Keratinocyte (primary cell): ENCODE data around the gene PPIC.

ENCODE experiments used
- EZH2 ChIP-seq: IDR thresholded peaks from one replicate; pipeline ENCODE4 v1.6.1; 2012; ENCODE audit warnings: inconsistent platforms, mild to moderate bottlenecking, low read length, moderate library complexity
- TF ChIP-seq, protein P1 (sequence below), 3 experiments: IDR thresholded peaks in 1 of 3; conservative IDR thresholded peaks in 1 of 3; optimal IDR thresholded peaks in 1 of 3; 2 replicates in 2 of 3; 3 replicates in 1 of 3; pipeline versions ENCODE3 to v1.5.1; 2011; ENCODE audit warnings: low read length in 3 of 3, mild to moderate bottlenecking in 3 of 3, moderate library complexity in 2 of 3, control low read depth in 1 of 3, inconsistent platforms in 1 of 3; ENCODE audit not compliant: insufficient read depth in 2 of 3; ENCODE audit errors: extremely low read depth in 1 of 3

DNA sequence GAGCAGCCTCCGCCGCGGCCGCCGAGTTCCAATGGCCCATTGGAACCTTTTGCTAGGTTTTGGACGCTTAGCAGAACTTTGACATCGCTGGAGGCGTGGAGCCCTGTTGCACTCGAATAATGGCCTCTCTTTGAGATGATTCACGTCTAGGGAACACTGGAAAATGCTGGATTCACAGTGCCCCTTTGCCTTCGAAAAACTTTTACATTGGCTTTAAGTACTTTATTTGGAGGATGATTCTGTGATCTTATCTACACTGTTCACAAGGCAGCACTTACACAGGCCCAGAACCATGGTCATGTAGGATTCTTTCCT is 536 bp upstream of the PPIC start:
- TF ChIP-seq, protein P1, sequence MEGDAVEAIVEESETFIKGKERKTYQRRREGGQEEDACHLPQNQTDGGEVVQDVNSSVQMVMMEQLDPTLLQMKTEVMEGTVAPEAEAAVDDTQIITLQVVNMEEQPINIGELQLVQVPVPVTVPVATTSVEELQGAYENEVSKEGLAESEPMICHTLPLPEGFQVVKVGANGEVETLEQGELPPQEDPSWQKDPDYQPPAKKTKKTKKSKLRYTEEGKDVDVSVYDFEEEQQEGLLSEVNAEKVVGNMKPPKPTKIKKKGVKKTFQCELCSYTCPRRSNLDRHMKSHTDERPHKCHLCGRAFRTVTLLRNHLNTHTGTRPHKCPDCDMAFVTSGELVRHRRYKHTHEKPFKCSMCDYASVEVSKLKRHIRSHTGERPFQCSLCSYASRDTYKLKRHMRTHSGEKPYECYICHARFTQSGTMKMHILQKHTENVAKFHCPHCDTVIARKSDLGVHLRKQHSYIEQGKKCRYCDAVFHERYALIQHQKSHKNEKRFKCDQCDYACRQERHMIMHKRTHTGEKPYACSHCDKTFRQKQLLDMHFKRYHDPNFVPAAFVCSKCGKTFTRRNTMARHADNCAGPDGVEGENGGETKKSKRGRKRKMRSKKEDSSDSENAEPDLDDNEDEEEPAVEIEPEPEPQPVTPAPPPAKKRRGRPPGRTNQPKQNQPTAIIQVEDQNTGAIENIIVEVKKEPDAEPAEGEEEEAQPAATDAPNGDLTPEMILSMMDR (optimal IDR thresholded peaks at IDR 0.05 in 1 of 3, IDR thresholded peaks at IDR 0.05 in 1 of 3, conservative IDR thresholded peaks at IDR 0.05 in 1 of 3; ENCODE audit: extremely low read depth in 1 of 3, insufficient read depth in 2 of 3, low read length in 3 of 3): no peak
- no peak for TF ChIP-seq EZH2
